BE2C (cell line): ENCODE measurements around the gene CRISPLD2.

Experiments
- DNase-seq: peaks from one replicate; pipeline ENCODE4 v3.0.0-alpha.2; 2020
- H3K27me3 ChIP-seq: fragments of 250-450 bp; sonication (Bioruptor Pico); 2 replicates; pipeline ENCODE4 v1.5.1; 2020; ENCODE audit warnings: mild to moderate bottlenecking
- H3K36me3 ChIP-seq: fragments of 250-450 bp; sonication (Bioruptor Pico); 2 replicates; pipeline ENCODE4 v1.5.1; 2020; ENCODE audit warnings: mild to moderate bottlenecking
- H3K4me1 ChIP-seq: fragments of 250-450 bp; sonication (Bioruptor Pico); 2 replicates; pipeline ENCODE4 v1.5.1; 2020
- H3K4me3 ChIP-seq: 2 replicates; pipeline ENCODE4 v1.5.1; 2011; ENCODE audit warnings: low read depth, low read length
- H3K9me3 ChIP-seq: fragments of 250-450 bp; sonication (Bioruptor Pico); 2 replicates; pipeline ENCODE4 v1.5.1; 2020
- TF ChIP-seq, protein P1 (sequence below): IDR thresholded peaks from 2 replicates; pipeline ENCODE4 v1.5.1; 2012; ENCODE audit warnings: mild to moderate bottlenecking, low read depth, low read length

The CRISPLD2 gene

DNA sequence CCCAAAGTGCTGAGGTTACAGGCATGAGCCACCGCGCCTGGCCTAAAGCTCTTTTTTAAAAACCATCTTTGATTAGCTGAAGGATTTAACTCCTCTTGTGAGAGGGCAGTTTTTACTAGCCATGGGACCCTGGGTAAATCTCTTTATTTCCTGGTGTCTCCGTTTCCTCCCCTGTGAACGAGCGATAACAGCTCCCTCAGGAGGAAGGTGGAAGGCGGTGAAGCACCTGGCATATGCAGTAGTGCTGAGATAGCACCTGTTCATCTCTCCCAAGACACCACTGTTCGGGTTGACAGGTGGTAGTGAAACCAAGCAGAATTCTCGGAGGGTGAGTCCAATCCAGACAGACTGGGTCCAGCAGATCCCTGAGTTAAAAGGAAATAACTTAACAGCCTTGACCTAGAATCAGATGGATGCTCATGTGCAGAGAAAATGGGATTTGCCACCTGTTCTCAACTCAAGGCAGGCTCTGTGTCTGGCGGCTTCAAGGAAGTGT lies 86.2 kb downstream of the CRISPLD2 start:
- DNase-seq, result no peak
- Histone ChIP-seq H3K27me3 (no peaks in the 10 kb centered on the region), H3K36me3 (no peaks in the 10 kb centered on the region), H3K4me1 (no peaks in the 10 kb centered on the region), H3K4me3 (no peak overlapping the region), H3K9me3 (no peaks in the 10 kb centered on the region)
- TF ChIP-seq, protein P1, sequence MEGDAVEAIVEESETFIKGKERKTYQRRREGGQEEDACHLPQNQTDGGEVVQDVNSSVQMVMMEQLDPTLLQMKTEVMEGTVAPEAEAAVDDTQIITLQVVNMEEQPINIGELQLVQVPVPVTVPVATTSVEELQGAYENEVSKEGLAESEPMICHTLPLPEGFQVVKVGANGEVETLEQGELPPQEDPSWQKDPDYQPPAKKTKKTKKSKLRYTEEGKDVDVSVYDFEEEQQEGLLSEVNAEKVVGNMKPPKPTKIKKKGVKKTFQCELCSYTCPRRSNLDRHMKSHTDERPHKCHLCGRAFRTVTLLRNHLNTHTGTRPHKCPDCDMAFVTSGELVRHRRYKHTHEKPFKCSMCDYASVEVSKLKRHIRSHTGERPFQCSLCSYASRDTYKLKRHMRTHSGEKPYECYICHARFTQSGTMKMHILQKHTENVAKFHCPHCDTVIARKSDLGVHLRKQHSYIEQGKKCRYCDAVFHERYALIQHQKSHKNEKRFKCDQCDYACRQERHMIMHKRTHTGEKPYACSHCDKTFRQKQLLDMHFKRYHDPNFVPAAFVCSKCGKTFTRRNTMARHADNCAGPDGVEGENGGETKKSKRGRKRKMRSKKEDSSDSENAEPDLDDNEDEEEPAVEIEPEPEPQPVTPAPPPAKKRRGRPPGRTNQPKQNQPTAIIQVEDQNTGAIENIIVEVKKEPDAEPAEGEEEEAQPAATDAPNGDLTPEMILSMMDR, result no peak

DNA sequence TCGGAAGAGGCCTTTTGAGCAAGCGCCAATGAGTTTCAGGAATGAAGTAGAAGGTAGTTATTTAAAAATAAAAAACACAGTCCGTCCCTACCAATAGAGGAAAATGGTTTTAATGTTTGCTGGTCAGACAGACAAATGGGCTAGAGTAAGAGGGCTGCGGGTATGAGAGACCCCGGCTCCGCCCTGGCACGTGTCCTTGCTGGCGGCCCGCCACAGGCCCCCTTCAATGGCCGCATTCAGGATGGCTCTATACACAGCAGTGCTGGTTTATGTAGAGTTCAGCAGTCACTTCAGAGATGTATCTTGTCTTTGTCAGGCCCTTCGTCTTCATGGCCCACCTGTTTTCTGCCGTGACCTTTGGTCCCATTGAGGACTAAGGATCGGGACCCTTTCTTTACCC lies 87.3 kb downstream of the CRISPLD2 start:
- DNase-seq, result no peak
- TF ChIP-seq, protein P1, result no peak
- Histone ChIP-seq H3K4me1 (no peaks in the 10 kb centered on the region), H3K27me3 (no peaks in the 10 kb centered on the region), H3K36me3 (no peaks in the 10 kb centered on the region), H3K4me3 (no peak overlapping the region), H3K9me3 (no peaks in the 10 kb centered on the region)

DNA sequence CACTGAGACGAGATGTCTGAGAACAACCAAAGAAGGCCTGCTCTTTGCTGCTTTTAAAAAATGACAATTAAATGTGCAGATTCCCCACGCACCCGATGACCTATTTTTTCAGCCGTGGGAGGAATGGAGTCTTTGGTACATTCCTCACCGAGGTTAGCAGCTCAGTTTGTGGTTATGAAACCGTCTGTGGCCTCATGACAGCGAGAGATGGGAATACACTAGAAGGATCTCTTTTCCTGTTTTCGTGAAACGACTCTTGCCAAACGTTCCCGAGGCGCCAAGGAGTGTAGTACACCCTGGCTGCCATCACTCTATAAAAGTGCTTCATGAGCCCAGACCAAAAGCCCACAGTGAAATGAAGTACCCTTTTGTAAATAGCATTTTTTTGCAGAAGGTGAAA lies 87.8 kb downstream of the CRISPLD2 start:
- H3K27me3 ChIP-seq, result no peaks in the 10 kb centered on the region
- H3K4me3 ChIP-seq, result no peak overlapping the region
- peaks cover under 1% of the 10 kb centered on the region; the same call in 1 of the 2 replicates for H3K4me1 ChIP-seq
- TF ChIP-seq, protein P1, result no peak
- H3K36me3 ChIP-seq, result no peaks in the 10 kb centered on the region
- no peaks in the 10 kb centered on the region for H3K9me3 ChIP-seq
- no peak for DNase-seq

DNA sequence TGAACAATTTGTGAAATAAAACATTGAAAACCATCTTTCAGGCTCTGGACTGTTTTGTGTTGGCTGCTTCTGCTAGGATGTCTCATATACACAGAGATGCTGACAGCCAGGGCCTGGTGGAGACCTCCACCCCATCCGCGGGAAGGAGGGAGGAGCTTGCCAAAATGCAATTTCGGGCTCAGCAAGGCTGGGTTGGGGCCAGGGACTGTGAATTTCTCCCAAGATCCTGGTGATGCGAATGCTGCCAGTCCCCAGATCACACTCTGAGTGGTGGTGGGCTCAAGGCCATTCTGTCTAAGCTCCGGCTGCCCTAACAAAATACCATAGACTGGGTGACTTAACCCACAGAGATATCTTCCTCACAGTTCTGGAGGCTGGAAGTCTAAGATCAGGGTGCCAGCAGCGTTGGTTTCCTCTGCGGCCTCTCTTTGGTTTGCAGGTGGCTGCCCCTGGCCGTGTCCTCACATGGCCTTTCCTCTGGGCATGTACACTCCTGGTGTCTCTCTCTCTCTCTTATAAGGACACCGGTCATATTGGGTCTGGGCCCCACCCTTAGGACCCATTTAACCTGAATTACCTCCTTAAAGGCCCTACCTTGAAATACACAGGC lies 89.8 kb downstream of the CRISPLD2 start:
- H3K36me3 ChIP-seq, result no peaks in the 10 kb centered on the region
- H3K4me3 ChIP-seq, result no peak overlapping the region
- TF ChIP-seq, protein P1, result no peak
- DNase-seq, result no peak
- peaks cover 5% of the 10 kb centered on the region for H3K4me1 ChIP-seq
- H3K27me3 ChIP-seq, result no peaks in the 10 kb centered on the region
- H3K9me3 ChIP-seq, result no peaks in the 10 kb centered on the region

DNA sequence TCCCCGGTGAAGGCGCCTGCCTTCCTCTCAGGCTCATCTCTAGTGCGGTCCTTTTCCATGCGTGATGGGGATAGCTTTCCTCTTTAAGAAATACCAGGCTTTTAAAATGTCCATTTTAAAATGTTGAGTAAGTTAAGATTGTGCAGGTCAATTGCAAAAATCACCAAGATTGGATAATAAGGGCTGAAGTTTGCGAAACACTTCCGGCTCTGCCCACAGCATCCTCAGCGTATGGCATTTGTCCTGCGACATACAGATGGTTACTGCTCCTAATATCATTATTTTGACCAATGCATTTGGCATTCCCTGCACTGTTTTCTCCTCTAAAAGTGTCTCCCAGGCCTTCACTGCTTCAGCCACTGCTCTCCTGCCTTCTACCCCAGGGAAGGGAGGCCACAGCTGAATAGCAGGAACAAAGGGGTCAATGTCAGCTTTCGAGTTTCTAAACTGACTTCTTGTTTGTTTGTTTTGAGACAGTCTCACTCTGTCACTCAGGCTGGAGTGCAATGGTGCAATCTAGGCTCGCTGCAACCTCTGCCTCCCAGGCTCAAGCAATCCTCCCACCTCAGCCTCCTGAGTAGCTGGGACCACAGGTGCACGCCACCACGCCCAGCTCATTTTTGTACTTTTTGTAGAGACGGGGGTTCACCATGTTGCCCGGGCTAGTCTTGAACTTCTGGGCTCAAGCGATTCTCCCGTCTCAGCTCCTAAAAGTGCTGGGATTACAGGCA lies 91.9 kb downstream of the CRISPLD2 start:
- Histone ChIP-seq H3K4me1 (peaks cover 15% of the 10 kb centered on the region), H3K36me3 (no peaks in the 10 kb centered on the region), H3K9me3 (no peaks in the 10 kb centered on the region), H3K4me3 (no peak overlapping the region), H3K27me3 (no peaks in the 10 kb centered on the region)
- DNase-seq, result no peak
- TF ChIP-seq, protein P1, result no peak

DNA sequence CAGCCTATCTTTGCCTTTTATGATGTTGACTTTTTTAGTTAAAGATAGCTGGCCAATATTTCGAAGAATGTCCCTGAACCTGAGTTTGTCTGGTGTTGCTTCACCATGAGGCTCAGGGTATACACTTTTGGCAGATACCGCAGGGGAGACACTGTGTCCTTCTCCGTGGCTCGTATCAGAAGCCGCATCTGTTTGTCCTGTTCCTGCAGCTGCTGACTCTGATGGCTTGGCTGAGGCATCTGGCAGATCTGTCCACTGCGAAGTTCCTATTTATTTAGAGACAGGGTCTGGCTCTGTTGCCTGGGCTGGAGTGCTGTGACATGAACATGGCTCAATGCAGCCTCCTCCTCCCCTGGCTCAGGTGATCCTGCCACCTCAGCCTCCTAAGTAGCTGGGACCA lies 93.5 kb downstream of the CRISPLD2 start:
- peak; percentile 77 for DNase-seq

More for the DNA sequence above, 93.5 kb downstream of the CRISPLD2 start:
- Histone ChIP-seq H3K4me3 (no peak overlapping the region), H3K9me3 (no peaks in the 10 kb centered on the region), H3K36me3 (no peaks in the 10 kb centered on the region), H3K27me3 (no peaks in the 10 kb centered on the region), H3K4me1 (peaks cover 19% of the 10 kb centered on the region)
- TF ChIP-seq, protein P1, result no peak
